ENCODE results near the gene INTS2.

The INTS2 gene

DNA sequence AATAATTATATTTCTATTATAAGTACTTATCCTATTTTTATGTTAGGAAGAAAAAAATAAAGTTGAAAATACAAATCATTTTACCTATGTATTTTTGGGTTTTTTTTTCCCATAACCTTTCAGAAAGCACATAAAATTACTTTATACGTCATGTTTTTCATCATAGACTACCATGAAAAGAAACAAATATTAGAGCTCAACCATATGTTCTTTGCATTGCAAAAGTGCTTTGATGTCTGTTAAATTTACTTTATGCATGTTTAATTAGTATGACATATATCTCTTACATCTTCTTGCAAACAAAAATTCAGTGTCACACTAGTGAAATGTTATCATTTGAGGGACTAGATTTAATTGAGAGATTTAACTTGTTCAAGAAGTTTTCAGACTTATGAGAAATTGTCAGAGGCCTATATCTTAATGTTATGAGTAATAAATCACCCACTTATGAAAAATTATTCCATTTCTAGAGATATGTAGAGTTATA, 88.4 kb downstream of the INTS2 start:
- TF ChIP-seq, protein P1, sequence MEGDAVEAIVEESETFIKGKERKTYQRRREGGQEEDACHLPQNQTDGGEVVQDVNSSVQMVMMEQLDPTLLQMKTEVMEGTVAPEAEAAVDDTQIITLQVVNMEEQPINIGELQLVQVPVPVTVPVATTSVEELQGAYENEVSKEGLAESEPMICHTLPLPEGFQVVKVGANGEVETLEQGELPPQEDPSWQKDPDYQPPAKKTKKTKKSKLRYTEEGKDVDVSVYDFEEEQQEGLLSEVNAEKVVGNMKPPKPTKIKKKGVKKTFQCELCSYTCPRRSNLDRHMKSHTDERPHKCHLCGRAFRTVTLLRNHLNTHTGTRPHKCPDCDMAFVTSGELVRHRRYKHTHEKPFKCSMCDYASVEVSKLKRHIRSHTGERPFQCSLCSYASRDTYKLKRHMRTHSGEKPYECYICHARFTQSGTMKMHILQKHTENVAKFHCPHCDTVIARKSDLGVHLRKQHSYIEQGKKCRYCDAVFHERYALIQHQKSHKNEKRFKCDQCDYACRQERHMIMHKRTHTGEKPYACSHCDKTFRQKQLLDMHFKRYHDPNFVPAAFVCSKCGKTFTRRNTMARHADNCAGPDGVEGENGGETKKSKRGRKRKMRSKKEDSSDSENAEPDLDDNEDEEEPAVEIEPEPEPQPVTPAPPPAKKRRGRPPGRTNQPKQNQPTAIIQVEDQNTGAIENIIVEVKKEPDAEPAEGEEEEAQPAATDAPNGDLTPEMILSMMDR (IDR thresholded peaks at IDR 0.05; ENCODE audit: low read depth, low read length, missing control alignments): no peak
- no peak for DNase-seq (ENCODE audit: low read depth)
- no peak overlapping the region for H3K4me3 ChIP-seq (ENCODE audit: low read depth, low read length)

DNA sequence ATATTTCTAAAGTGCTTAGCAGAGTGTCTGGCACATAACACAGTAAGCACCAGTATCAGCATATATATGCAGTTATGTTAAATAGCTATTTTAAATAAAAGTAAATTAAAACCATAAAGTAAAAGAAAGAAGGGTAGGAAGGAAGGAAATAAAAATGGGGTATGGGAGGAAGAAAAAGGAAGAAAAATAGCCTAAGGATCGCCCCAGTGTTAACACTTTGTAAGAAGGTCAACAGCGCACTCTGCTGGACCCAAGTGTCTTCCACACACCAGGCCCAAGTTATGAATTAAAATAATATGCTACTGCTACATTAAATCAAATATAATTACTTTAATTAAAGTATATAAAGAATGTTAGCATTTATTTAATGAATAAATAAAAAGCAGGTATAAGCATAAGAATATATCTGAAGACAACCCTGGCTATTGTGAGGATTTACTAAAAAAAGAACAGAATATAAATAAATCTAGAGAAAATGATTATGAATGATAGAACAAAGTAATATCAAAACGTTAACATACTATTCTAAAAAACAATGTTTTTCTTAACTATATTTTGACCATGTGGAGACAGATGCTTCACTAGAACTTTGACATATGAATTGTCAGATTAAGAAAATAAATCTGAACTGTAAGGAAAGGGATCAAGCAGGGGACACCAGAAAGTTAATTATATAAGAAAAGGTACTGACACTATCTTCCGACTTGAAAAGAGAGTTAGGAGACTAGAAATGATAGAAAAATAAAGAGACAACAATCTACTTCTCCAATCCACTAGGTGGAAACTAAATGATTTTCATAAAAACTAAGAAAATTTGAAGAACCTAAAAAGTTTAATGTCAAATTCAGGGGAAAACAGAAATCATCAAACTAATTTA, 90.4 kb downstream of the INTS2 start:
- TF ChIP-seq, protein P1 (IDR thresholded peaks at IDR 0.05; ENCODE audit: low read depth, low read length, missing control alignments): peak; percentile 64
- peak; percentile 35 for DNase-seq (ENCODE audit: low read depth)
- H3K4me3 ChIP-seq (ENCODE audit: low read depth, low read length): no peak overlapping the region

DNA sequence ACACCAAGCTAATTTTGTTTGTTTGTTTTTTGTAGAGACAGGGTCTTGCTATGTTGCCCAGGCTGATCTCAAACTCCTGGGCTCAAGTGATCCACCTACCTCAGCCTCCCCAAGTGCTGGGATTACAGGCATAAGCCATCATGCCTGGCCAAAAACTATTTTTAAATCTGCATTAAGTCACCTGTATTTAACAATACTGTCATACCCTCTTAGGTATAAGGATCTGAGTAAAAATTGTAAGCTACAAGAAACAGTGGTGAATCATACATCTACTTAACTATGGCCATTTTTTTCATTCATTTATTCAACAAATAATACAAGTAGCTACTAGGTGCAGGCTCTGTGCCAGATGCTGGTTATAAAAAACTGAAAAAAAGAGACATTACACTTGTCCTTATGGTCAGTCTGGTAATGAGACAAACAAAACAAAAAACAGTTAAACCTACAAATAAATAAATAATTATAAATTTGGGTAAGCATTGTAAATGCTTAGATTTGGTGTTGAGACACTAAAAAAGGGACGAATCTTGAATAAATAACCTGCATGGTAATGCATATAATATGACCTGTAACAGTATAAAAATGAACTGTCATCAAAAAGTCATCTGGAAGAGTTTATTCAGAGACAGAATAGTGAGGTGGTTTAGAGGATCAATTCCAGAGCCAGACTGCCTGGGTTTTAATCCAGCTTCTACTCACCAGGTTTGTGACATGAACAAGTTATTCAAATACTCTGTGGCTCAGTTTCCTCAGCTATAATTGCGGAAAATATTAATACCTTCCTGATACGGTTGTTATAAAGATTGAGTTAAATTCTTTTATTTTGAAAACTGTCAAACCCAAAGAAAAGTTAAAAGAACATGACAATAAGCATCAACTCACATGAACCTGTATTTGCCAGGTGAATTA, 91.3 kb downstream of the INTS2 start:
- TF ChIP-seq, protein P1 (IDR thresholded peaks at IDR 0.05; ENCODE audit: low read depth, low read length, missing control alignments): no peak
- no peak for DNase-seq (ENCODE audit: low read depth)
- no peak overlapping the region for H3K4me3 ChIP-seq (ENCODE audit: low read depth, low read length)

DNA sequence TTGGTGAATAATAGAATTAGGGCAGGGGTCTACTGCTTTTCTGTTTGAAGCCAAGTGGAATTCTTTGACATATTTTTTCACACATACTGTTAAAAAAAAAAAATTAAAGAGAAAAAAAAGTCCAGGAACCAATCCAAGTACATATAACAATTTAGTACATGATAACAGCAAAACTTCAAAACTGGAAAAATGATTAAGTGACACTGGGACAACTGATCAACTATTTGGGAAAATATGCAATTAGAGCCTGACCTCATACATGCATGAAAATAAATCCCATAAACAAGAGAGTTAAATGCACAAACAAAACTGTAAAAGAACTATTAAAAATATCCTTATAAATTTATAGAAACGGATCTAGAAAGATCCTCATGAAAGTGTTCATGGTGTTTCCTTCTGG, 92.2 kb downstream of the INTS2 start:
- DNase-seq (ENCODE audit: low read depth): no peak
- TF ChIP-seq, protein P1 (IDR thresholded peaks at IDR 0.05; ENCODE audit: low read depth, low read length, missing control alignments): no peak
- H3K4me3 ChIP-seq (ENCODE audit: low read depth, low read length): no peak overlapping the region

DNA sequence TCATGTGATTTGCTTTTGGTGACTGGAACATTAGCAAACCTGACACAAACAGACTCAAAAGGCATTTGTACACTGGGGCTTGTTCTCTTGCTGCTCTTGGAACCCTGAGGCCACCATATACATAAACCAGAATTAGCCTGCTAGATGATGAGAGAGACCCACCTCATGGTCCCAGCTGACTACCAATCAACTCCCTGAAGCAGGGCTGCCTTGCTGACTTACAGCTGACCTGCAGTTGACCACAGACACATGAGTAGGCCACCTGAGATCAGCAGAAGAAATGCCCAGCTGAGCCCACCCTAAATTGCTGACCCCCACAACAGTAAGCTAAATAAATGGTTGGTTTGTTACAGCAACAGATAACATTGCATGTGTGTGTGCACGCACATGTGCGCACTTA, 93.2 kb downstream of the INTS2 start:
- no peak overlapping the region for H3K4me3 ChIP-seq (ENCODE audit: low read depth, low read length)
- no peak for DNase-seq (ENCODE audit: low read depth)
- TF ChIP-seq, protein P1 (IDR thresholded peaks at IDR 0.05; ENCODE audit: low read depth, low read length, missing control alignments): no peak

DNA sequence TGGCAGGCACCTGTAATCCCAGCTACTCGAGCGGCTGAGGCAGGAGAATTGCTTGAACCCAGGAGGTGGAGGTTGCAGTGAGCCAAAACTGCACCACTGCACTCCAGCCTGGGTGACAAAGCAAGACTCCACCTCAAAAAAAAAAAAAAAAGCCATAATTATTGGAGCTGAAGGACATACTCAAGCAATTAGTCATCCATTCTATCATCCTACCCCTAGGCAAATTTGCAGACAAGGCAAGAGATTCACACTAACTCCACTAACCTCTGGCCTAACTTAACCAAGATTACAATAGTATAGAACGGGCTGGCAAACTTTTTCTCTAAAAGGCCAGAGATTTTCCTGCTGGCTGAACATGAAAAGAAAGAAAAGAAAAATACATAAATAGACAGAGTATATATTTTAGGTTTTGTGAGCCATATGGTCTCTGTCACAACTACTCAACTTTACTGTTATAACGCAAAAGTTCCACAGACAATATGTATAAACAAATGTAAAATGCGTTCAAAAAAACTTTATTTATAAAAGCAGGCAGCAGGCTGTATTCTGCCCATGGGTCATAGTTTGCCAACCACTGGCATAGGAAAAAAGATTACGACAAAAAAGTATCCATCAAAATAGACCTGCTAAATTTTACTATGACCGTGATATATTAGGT, 94.1 kb downstream of the INTS2 start:
- DNase-seq (ENCODE audit: low read depth): no peak

More for the DNA sequence above, 94.1 kb downstream of the INTS2 start:
- TF ChIP-seq, protein P1 (IDR thresholded peaks at IDR 0.05; ENCODE audit: low read depth, low read length, missing control alignments): no peak
- no peak overlapping the region for H3K4me3 ChIP-seq (ENCODE audit: low read depth, low read length)
